DMS 273 (cell line): ENCODE results near the gene NUS1.
"Not testable (repeated sequence)": the region's sequence is repeated elsewhere in the genome, so short reads cannot be mapped to it uniquely, and the experiment has no call there.

Experiments
- DNase-seq: peaks from one replicate; lab custom pipeline; 2025; ENCODE audit not compliant: unreplicated experiment; lab: John Stamatoyannopoulos, UW

NUS1 gene

DNA sequence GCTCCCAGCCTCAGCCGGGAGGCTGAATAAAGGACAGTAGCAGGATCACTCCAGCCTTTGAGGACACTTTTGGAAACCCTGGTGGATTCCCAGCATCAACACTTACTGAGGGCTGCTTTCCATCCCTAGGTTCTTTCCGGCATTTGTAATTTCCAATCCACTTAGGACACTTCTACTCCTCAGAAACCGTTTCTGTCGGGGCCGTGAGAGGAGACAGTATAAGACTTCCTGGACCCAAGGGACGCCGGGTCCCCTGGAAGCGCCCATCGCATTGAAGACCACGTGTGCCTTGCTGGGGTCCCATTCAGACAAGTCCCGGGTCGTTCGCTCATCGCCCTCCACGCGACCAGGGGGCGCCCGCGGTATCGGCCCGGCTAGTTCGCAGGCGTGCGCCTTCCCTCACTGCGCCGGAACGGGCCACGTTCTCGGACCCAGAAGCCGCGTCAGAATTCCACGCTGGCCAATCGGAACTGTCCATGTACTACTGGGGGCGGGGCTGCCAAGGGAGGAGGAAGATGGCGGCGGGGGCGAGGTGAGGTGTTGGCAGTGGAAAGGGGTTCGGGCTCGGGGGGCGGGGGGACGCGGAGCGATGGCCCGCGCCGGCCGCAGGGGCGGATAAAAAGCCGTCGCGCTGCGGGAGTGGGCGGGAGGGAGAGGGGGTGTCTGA lies at the start of gene NUS1:
TSS of gene NUS1 (plus strand) at position 479 of the 667 bp plus-strand sequence. CDS start 202 bp downstream, outside the sequence.
- DNase-seq, result peak; percentile 99

DNA sequence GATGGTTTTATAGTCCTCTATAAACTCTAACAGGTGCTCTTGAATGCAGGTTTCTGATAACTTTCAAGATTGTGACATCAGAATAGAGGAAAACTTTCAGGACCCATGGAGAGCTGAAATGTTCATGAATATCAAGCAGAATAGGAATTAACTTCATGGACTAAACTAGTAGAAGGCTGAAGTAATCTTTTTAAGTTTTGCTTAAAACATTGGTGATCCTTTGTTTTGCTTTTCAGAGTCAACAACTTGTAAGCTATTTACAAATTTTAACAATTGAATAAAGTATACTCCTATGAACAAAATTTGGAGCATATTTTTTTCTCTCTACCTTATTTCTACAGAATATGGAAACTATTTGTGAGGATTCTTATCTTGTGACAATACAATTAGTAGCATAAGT lies 47.7 kb upstream of the NUS1 start:
- no peak for DNase-seq

DNA sequence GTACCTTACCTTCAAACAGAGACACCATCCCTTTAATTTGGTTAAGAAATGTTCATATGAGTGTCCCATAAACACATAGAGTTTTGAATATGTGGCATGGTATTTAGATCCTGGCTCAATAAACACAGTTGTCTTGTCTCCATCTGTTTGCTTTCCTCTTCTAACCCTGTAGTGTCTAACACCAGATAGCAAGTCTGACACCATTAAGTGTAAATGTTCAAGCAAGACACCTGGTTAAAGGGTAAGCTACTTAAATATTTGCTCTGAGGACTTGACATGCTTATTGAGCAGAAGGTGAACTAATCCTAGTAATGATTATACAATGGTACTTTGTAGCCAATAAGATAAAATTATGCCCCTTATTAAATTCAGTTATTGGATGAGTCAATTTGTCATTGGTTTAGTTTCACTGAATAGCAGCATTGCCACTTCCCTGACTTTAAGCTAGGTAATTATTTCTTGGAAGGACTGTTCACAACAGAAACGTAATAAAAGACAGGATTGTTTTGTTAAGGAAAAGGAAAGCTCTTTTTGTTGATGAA lies 46.1 kb upstream of the NUS1 start:
- peak; percentile 14 for DNase-seq

DNA sequence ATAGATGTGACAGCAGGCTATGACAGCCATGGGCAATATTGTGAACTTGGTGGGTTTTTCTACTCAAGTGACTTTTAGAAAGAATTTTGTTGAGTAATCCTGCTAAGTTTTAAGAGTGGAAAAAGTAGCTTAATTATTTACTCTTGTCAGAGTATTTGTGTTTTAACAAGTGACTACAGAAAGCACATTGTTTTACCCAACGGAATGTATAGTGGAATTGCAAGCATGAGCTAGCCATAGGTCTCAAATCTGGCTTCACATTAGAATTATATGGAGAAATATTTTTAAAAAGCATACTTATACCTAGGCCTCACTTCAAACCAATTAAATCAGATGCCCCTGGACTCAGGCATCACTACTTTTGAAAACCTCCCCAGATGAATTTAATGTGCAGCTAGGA lies 37.5 kb upstream of the NUS1 start:
- no peak for DNase-seq

DNA sequence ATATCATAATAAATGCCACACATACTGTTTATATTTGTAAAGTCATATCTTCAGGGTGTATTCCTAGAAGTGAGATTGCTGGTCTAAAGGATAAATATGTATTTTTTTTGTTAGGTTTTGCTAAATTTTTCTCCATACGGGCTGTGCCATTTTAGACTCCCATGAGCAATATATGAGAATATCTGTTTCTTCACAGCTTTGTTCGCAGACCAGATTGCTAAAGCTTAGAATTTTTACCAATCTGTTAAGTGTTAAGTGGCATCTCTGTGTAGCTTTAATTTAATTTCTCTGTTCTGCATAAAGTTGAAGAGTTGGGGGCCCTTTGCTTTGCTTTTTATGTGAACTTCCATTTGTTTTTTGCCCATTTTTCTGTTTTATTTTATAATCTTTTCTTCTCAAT lies 32.3 kb upstream of the NUS1 start:
- no peak for DNase-seq

GRCh38 chr6:117651984-117652383 lies 23.3 kb upstream of the NUS1 start:
- not testable (repeated sequence) for DNase-seq

- DNase-seq, result no peak
Observed at GRCh38 chr6:117653949-117654348, 21.3 kb upstream of the NUS1 start.

GRCh38 chr6:117655380-117655779 lies 19.9 kb upstream of the NUS1 start:
- no peak for DNase-seq

DNA sequence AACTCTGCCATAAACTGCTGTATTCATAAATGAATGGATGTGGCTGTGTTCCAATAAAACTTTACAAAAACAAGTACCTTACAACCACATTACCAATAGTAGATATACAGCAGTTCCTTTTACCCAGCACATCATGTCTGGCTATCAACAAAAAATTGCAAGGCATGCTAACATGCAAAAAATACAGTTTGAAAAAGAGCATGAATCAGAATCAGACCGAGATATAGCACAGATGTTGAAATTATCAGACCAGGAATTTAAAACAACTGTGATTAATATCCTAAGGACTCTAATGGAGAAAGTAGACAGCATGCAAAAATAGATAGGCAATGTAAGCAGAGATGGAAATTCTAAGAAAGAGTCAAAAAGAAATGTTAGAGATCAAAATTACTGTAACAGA lies 8.4 kb upstream of the NUS1 start:
- DNase-seq, result no peak

DNA sequence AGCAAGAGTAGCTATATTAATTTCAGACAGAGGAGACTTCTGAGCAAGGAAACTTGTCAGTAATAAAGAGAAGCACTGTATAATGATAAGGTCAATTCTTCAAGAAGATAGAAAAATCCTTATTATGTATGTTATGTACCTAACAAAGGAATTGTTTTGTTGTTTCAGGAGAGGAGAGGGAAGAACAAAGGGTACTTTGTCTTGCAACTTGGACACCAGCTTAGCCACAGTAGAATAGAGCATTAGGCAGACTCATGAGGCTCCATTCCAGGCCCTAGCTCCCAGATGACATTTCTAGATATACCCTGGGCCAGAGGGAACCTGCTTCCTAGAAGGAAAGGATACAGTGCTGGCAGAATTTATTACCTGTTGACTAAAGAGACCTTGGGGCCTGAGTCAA lies 6.5 kb upstream of the NUS1 start:
- DNase-seq, result no peak

DNA sequence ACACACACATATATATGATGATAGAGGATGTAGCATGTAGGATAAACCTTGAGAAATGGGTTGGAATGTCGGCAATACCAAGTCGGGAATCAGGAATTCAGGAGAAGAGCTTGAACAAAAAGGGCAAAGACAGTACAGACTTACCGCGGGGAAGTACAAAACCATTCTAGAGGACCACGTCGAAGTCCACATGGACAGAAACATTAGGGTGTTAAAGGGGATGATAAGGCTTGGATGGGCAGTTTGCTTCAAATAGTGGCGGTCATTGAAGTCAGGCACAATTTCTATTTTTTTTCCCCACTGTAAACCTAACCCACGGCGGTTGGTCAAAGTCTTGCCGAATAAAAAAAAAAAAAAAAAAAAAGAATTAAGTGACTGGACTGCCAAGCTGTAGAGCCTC lies 766 bp upstream of the NUS1 start:
- peak; percentile 31 for DNase-seq

- peak; percentile 24 for DNase-seq
Observed at GRCh38 chr6:117675658-117676301, 511 bp downstream of the NUS1 start.

- no peak for DNase-seq
Observed at GRCh38 chr6:117676577-117677218, 1.4 kb downstream of the NUS1 start.

DNA sequence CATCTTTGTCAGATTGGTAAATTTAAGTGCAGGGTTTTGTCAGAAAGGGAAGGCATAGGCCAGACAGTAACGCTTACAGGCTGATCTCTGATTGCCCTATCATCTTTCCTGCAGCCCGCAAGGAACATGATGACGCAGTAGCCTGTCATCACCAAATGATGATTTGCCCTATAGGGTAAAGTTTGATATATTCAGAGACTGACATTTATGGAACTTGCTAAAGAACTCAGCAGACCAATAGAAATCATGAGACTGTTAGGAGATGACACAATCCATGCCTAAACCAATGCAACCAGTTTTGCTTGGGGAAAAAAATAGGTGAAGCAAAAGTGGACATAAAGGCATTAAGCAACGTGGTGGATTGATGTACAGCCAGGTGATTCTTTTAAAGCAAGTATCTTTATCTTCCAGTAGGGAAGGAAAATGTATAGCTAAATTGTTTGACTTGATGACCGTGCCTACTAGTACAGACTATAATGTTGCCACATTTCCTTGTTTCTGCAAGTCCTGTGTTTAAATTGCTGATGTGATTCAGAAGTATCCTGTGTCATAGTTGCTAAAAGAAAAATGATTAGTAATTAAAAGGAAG lies 2.4 kb downstream of the NUS1 start:
- DNase-seq, result no peak

- DNase-seq, result no peak
Observed at GRCh38 chr6:117681162-117681741, 6.0 kb downstream of the NUS1 start.

GRCh38 chr6:117684749-117685148 lies 9.5 kb downstream of the NUS1 start:
- DNase-seq, result no peak

GRCh38 chr6:117685359-117685758 lies 10.1 kb downstream of the NUS1 start:
- DNase-seq, result no peak

- no peak for DNase-seq
Observed at GRCh38 chr6:117687021-117687648, 11.9 kb downstream of the NUS1 start.

DNA sequence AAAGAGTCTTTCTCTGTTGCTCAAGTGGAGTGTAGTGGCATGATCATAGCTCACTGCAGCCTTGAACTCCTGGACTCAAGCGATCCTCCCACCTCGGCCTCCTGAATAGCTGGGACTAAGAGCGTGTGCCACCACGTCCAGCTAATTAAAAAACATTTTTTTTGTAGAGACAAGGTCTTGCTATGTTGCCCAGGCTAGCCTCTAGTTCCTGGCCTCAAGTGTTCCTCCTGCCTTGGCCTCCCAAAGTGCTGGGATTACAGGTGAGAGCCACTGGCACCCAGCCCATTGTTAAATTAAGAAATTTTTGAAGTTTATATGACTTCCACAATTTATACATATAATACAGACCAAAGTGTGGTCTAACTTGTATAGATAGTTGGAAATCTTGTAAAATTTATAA lies 14.3 kb downstream of the NUS1 start:
- not testable (repeated sequence) for DNase-seq

DNA sequence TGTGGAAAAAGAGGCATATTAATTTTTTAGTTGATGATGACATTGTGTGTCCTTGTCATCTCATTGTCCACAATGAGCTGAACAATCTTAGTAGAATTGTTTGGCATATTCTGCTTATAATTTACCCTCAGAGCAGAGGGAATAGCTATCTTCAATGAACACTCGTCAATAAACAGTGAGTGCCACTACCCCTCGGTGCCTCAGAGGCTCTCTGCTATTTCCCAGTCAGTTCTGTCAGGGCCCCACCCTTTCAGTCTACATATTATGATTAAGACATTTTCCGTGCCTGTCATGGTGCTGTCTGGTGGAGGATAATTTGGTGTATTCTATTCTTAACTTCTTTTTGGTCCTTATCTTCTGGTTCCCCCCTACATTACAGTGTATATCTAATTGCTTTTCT lies 31.2 kb downstream of the NUS1 start:
- no peak for DNase-seq
